ENCODE results near the gene MTA3. TPM values are rescaled to one million over a fixed set of nuclear protein-coding genes. Genes with fewer than 3 reads are reported as not detected.
"Not testable (repeated sequence)": the region's sequence is repeated elsewhere in the genome, so short reads cannot be mapped to it uniquely, and the experiment has no call there.

Gene MTA3
- total RNA-seq, 2 donors from 2014 or later, result 23.0 to 30.8 TPM

DNA sequence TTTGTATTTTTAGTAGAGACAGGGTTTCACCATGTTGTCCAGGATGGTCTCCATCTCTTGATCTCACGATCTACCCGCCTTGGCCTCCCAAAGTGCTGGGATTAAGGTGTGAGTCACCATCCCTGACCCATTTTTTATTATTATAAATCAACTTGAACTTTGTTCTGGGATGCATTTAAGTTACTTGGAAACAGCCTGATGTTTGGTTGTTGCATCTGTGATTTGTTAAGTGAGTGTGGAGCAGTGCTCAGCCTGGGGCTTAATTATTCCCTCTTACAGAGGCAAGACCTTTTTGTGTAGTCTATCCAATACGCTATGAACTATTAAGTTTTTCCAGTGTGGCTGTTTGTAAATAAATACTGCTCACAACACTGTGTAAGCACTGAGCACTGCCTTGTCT is 32.6 kb downstream of the MTA3 start:
- Histone ChIP-seq H3K36me3 (no peaks in the 10 kb centered on the region), H3K4me3 (no peak overlapping the region), H3K4me1 (ENCODE audit: control insufficient read depth in 1 of 2, low read depth in 2 of 2) (no peaks in the 10 kb centered on the region), H3K27me3 (replicated peaks; ENCODE audit: insufficient read depth) (no peaks in the 10 kb centered on the region), H3K27ac (no peak overlapping the region), H3K9me3 (no peaks in the 10 kb centered on the region)
- ATAC-seq (ENCODE audit: insufficient number of reproducible peaks, low FRiP score, low read depth) (no peak), DNase-seq (ENCODE audit: low spot score) (no peak)
- TF ChIP-seq, protein P1, sequence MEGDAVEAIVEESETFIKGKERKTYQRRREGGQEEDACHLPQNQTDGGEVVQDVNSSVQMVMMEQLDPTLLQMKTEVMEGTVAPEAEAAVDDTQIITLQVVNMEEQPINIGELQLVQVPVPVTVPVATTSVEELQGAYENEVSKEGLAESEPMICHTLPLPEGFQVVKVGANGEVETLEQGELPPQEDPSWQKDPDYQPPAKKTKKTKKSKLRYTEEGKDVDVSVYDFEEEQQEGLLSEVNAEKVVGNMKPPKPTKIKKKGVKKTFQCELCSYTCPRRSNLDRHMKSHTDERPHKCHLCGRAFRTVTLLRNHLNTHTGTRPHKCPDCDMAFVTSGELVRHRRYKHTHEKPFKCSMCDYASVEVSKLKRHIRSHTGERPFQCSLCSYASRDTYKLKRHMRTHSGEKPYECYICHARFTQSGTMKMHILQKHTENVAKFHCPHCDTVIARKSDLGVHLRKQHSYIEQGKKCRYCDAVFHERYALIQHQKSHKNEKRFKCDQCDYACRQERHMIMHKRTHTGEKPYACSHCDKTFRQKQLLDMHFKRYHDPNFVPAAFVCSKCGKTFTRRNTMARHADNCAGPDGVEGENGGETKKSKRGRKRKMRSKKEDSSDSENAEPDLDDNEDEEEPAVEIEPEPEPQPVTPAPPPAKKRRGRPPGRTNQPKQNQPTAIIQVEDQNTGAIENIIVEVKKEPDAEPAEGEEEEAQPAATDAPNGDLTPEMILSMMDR (IDR thresholded peaks at IDR 0.05), result no peak

DNA sequence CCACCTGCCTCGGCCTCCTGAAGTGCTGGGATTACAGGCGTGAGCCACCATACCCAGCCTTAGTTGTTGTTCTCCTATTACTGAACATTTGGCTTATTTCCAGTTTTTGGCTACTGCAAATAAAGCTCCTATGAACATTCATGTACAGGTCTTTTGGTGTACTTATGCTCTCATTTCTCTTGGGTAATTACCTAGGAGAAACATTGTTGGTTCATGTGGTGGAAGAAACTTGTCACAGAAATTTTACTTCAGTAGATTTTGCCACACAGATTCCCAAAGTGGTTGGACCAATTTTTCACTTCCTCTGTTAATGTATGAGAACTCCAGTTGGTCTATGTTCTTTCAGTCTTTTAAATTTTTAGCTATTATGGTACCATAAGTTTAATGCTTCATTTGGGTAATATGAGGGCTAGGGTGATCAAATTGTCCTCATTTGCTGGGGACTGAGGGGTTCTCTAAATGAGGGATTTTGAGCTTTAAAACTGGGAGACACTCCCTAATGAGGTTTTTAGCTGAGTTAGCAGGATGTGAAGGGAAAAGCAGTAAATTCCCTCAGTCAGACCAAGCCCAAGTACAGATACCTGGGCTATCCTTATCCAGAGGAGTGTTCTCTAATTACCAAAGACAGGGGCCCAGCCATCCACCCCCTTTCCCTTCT is 33.9 kb downstream of the MTA3 start:
- H3K36me3 ChIP-seq, result no peaks in the 10 kb centered on the region
- DNase-seq (ENCODE audit: low spot score) (no peak), ATAC-seq (ENCODE audit: insufficient number of reproducible peaks, low FRiP score, low read depth) (no peak)
- H3K27ac ChIP-seq, result no peak overlapping the region
- TF ChIP-seq, protein P1 (IDR thresholded peaks at IDR 0.05), result no peak
- H3K27me3 ChIP-seq (replicated peaks; ENCODE audit: insufficient read depth), result no peaks in the 10 kb centered on the region
- H3K9me3 ChIP-seq, result no peaks in the 10 kb centered on the region
- H3K4me3 ChIP-seq, result no peak overlapping the region
- no peaks in the 10 kb centered on the region for H3K4me1 ChIP-seq (ENCODE audit: control insufficient read depth in 1 of 2, low read depth in 2 of 2)

DNA sequence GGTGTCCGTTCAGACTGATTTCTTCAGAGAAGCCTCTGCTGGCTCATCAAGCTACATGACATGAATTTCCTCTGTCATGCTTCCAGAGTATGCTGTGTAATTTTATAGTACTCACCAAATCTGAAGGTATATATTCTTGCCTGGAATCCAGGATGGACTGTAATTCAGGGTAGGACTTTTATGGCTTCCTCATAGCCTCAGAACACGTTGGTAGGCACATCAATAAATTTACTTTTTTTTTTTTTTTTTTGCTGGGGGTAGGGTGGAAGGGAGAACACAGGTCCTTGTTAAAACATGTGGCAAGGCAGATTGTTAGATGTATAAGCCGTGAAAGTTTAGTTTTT is 34.4 kb downstream of the MTA3 start:
- Histone ChIP-seq H3K36me3 (no peaks in the 10 kb centered on the region), H3K4me3 (no peak overlapping the region), H3K9me3 (no peaks in the 10 kb centered on the region), H3K27ac (no peak overlapping the region), H3K27me3 (replicated peaks; ENCODE audit: insufficient read depth) (no peaks in the 10 kb centered on the region), H3K4me1 (ENCODE audit: control insufficient read depth in 1 of 2, low read depth in 2 of 2) (no peaks in the 10 kb centered on the region)
- no peak for DNase-seq (ENCODE audit: low spot score)
- no peak for ATAC-seq (ENCODE audit: insufficient number of reproducible peaks, low FRiP score, low read depth)
- TF ChIP-seq, protein P1 (IDR thresholded peaks at IDR 0.05), result no peak

DNA sequence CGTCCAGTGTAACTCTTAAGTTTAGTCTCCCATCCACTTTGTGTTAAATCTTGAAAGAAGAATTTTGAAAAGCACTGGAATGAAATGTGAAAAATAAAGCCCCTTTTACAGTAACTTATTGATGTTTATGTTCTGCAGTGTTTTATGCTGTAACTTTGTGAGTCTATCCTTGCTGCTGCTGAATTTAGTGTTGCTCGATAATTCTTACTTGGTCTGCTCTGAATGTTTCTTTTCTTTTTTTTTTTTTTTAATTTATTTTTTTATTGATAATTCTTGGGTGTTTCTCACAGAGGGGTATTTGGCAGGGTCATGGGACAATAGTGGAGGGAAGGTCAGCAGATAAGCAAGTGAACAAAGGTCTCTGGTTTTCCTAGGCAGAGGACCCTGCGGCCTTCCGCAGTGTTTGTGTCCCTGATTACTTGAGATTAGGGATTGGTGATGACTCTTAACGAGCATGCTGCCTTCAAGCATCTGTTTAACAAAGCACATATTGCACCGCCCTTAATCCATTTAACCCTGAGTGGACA is 36.0 kb downstream of the MTA3 start:
- H3K9me3 ChIP-seq; H3K4me1 ChIP-seq (ENCODE audit: control insufficient read depth in 1 of 2, low read depth in 2 of 2); H3K27me3 ChIP-seq (replicated peaks; ENCODE audit: insufficient read depth); H3K27ac ChIP-seq; H3K4me3 ChIP-seq; ATAC-seq (ENCODE audit: insufficient number of reproducible peaks, low FRiP score, low read depth); DNase-seq (ENCODE audit: low spot score); H3K36me3 ChIP-seq: not testable (repeated sequence)

DNA sequence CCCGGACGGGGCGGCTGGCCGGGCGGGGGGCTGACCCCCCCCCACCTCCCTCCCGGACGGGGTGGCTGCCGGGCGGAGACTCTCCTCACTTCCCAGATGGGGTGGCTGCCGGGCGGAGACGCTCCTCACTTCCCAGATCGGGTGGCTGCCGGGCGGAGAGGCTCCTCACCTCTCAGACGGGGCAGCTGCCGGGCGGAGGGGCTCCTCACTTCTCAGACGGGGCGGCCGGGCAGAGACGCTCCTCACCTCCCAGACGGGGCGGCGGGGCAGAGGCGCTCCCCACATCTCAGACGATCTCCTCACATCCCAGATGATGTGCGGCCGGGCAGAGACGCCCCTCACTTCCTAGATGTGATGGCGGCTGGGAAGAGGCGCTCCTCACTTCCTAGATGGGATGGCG is 37.7 kb downstream of the MTA3 start:
- ATAC-seq (ENCODE audit: insufficient number of reproducible peaks, low FRiP score, low read depth); H3K4me3 ChIP-seq; DNase-seq (ENCODE audit: low spot score); H3K9me3 ChIP-seq; H3K27me3 ChIP-seq (replicated peaks; ENCODE audit: insufficient read depth); H3K36me3 ChIP-seq; H3K4me1 ChIP-seq (ENCODE audit: control insufficient read depth in 1 of 2, low read depth in 2 of 2); H3K27ac ChIP-seq: not testable (repeated sequence)

DNA sequence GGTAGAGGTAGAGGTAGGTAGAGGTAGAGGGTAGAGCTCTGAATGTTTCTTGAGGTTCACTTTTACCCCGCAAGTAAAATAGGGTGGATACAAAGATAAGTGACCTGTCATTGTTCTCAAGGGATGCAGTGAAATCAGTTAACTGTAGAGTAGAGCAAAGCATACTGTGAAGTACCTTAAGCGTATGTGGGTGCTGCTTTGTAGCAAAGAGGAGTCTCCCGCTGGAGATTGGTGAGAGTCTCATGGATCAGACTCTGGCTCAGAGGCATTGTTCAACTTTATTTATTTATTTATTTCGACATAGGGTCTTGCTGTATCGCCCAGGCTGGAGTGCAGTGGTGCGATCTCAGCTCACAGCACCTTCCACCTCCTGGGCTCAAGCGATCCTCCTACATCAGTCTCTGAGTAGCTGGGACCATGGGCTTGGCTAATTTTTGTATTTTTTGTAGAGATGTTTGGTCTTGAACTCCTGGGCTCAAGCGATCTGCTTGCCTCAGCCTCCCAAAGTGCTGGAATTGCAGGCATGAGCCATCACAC is 38.7 kb downstream of the MTA3 start:
- Histone ChIP-seq H3K36me3 (peaks cover 10% of the 10 kb centered on the region), H3K27ac (no peak overlapping the region), H3K4me1 (ENCODE audit: control insufficient read depth in 1 of 2, low read depth in 2 of 2) (no peaks in the 10 kb centered on the region), H3K9me3 (no peaks in the 10 kb centered on the region), H3K27me3 (replicated peaks; ENCODE audit: insufficient read depth) (no peaks in the 10 kb centered on the region), H3K4me3 (no peak overlapping the region)
- TF ChIP-seq, protein P1 (IDR thresholded peaks at IDR 0.05), result no peak
- ATAC-seq (ENCODE audit: insufficient number of reproducible peaks, low FRiP score, low read depth) (no peak), DNase-seq (ENCODE audit: low spot score) (no peak)
